NCI-H1105 (cell line): ENCODE measurements around the gene CNPY3.
"Not testable (repeated sequence)": the region's sequence is repeated elsewhere in the genome, so short reads cannot be mapped to it uniquely, and the experiment has no call there.

ENCODE experiments used
- DNase-seq: peaks from one replicate; lab custom pipeline; 2025; lab: John Stamatoyannopoulos, UW

The CNPY3 gene

GRCh38 chr6:42915732-42916131 lies 13.5 kb upstream of the CNPY3 start, which contains the start of gene PTCRA:
PTCRA (plus strand) TSS chr6:42916053; CDS start chr6:42916070, 17 bp downstream.
- no peak for DNase-seq

- no peak for DNase-seq
These were observed 13.0 kb upstream of the CNPY3 start for GRCh38 chr6:42916288-42916687.

- DNase-seq = no peak
These were observed 7.5 kb upstream of the CNPY3 start for GRCh38 chr6:42921801-42922200.

DNA sequence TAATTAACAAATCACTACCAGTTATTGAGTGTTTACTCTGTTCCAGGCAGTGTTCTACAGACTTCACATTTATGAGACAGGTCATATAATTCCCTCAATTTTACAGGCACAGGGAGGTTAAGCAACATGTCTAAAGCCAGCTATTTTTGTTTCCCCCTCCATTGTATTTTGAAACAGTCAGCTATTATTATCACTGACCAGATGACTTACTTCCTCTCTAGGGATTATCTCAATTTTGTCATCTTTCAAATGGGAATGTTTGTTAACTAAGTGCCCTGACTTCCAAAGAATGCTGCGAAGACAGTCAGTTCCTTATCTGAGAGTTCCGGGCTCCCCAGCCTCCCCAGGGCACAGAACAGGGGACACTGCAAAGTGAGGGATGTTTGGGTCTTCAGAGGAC lies 5.6 kb upstream of the CNPY3 start:
- DNase-seq = no peak

GRCh38 chr6:42925248-42925857 lies 3.9 kb upstream of the CNPY3 start:
- no peak for DNase-seq

DNA sequence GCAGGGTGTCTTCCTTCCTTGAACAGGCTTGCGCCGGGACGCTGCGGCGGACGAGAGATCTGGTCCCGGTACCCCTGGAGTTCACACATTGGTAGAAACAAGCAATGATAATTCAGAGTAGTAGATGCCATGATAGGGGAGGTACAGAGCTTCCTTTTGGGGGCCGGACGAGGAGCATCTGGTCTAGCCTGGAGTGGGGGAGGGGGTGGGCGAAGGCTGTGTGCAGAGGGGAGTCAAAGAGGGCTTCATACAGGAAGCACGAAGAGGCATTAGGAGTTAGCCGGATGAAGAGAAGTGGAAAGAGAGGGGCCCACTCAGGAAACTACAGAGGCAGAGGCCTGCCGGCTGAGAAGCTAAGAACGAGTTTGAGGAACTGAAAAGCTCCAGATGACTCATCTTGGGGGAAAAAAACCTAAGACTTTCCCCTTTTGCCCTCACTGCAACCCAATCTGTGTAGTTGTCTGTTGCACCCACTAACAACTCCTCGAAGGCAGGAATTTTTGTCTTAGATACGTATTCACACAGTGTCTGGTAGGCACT lies 611 bp downstream of the CNPY3 start:
- DNase-seq = peak; percentile 41

DNA sequence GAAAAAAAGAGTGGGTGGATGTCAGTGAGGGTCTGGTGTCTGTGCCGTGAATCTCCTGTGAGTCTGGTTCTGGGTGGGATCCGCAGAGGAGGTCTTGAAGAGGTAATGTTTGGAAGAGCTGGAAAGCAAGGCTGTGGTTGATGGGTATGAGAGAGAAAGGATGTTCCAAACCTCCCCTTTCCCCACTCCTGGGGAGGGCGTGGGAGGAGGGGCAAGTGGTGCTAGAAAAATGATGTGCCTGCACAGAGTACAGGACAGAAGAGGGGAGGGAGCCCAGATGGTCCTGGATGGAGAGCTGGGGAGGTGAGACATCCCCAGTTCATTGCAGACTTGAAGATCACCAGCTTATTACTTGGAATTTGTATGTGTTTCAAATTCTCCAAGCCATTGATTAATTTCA lies 3.1 kb downstream of the CNPY3 start:
- no peak for DNase-seq

DNA sequence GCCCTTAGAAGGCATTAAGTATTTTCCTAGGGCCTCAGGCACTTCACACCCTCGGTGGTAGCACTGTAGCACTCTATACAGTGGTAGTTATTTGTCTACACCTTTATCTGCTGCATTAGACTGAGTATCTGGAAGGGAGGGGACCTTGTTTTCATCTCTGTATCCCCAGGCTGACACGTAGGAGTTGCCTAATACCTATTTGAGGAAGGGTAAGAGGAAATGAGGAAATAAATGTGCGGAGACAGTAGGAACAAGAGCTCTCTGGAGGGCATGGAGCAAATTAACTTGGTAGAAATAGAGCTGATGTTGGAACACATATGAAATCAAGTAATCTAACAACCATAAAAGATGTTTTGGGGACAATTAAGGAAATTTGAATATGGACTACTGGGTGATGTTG lies 3.9 kb downstream of the CNPY3 start:
- DNase-seq = no peak

GRCh38 chr6:42935322-42935721 lies 6.0 kb downstream of the CNPY3 start:
- no peak for DNase-seq

DNA sequence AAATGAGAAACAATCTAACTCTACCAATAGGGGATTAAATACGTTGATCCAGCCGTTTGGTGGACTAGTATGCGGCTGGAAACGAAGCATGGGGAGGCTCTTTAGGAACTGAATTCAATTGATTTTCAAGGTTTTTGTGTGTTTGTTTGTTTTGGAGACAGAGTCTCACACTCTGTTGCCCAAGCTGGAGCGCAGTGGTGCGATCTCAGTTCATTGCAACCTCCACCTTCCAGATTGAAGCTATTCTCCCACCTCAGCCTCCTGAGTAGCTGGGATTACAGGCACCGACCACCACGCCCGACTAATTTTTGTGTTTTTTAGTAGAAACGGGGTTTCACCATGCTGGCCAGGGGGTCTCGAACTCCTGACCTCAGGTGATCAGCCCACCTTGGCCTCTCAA lies 7.1 kb downstream of the CNPY3 start:
- no peak for DNase-seq

DNA sequence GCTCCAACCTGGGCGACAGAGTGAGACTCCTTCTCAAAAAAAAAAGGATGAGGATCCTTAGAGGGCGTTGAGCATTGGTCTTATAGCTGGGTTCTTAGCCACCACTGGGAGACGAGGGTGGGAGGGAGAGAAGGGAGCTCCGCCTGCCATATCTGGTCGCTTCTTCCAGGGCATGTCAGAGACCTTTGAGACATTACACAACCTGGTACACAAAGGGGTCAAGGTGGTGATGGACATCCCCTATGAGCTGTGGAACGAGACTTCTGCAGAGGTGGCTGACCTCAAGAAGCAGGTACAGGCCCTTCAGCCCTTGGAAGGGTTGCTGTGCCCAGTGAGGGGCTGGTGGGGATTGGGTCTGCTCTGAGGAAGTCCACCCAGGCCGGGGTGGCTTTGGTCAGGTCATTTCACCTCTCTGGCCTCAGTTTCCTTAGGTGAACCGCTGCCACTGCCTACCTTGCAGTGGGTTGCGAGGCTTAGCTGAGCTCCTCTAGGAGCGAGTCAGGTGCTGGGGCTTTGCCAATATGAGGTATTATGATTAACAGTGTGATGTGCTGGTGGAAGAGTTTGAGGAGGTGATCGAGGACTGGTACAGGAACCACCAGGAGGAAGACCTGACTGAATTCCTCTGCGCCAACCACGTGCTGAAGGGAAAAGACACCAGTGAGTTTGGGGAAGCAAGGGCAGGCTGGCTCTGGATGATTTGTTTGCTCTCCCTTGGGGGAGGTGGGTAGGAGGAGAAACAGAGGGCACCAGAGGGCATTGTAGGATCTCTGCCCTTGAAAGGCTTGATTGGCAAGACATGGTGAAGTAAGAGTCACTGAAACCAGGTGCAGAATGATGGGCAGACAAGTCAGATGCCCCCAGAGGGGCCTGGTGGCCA lies 8.5 kb downstream of the CNPY3 start:
- no peak for DNase-seq

GRCh38 chr6:42938428-42938796 lies 9.1 kb downstream of the CNPY3 start:
- DNase-seq = no peak

GRCh38 chr6:42938987-42939809 lies 9.9 kb downstream of the CNPY3 start:
- no peak for DNase-seq

DNA sequence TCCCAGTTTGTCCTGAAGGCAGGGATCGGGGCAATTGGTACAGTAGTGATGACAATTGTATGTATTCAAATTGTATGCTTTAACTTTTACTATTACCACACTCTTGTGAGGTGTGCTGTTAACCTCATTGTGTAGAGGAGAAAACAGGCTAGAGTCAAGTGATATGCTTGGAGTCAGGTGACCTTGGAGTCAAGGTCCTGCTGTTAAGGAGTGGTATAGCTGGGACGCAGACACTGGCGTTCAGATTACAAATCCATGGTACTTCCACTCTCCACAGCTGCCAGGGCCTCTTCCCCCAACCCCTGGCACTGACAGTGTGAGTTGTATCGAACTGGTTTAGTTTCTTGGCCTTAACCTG lies 10.5 kb downstream of the CNPY3 start:
- DNase-seq = no peak

DNA sequence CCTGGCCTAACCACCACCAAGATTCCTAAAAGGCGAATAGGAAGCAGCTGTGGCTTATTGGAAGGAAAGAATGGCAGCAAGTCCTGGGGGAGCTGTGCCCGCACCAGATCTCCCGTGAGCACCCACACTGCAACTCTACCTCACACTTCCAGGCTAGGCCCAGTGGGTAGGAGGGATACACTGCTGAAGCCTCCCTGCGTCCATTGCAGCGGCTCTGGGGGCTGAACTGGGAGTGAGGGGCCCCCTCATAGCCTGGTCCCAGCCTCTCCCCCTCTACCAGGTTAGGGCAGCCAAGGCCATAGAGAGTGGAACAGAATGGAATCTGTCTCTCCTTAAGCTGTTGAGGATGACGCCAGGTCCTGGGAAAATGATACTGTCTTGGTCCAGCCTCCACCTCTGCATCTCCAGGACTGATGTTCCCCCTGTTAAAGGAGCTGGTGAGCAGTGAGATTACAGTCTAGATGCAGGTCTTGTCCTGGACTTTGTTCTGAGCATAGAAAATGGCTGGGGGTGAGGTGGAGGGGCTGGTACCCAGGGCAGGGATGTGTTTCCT lies 11.3 kb downstream of the CNPY3 start:
- no peak for DNase-seq

DNA sequence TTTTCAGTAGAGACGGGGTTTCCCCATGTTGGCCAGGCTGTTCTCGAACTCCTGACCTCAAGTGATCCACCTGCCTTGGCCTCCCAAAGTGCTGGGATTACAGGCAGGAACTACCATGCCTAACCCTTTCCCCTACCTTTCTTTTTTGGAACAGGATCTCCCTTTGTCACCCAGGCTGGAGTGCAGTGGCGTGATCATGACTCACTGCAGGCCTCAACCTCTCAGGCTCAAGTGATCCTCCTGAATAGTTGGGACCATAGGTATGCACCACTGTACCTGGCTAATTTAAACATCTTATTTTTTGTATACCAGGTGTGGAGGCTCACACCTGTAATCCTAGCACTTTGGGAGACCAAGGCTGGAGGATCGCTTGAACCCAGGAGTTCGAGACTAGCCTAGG lies 12.1 kb downstream of the CNPY3 start:
- DNase-seq = not testable (repeated sequence)

- DNase-seq = no peak
These were observed 13.2 kb downstream of the CNPY3 start for GRCh38 chr6:42942444-42942843.

DNA sequence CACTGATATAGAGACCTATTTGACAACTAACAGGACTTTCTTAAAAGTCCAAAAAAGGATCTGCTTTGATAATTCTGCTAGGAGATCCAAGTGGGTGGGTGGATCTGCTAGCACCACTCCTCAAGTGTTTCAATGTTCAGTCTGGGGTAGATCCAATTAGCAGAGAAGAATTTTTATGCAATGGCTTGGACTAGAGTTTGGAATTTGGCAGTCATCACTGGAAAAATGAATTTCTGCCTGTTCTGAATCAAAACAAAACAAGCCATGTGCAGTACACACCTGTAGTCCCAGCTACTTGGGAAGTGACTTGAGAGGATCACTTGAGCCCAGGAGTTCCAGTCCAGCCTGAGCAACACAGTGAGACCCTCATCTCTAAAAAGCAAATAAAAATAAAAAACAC lies 18.7 kb downstream of the CNPY3 start:
- DNase-seq = no peak

- DNase-seq = no peak
These were observed 23.1 kb downstream of the CNPY3 start for GRCh38 chr6:42952389-42952788.

- not testable (repeated sequence) for DNase-seq
These were observed 25.1 kb downstream of the CNPY3 start for GRCh38 chr6:42954405-42954804.

GRCh38 chr6:42958125-42958524 lies 28.8 kb downstream of the CNPY3 start:
- no peak for DNase-seq

DNA sequence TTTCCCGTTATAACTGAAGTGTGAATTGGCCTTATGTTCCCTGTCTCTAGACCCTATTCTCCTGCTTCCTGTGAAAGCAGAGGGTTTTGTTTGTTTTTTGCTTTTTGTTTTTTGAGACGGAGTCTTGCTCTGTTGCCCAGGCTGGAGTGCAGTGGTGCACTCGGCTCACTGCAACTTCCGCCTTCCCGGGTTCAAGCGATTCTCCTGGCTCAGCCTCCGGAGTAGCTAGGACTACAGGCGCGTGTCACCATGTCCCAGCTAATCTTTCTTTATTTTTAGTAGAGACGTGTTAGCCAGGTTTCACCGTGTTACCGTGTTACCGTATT lies 30.6 kb downstream of the CNPY3 start:
- DNase-seq = no peak
